ELF-1 (cell line): ENCODE data around the gene PTCD1.

Experiments
- DNase-seq: peaks from one replicate; pipeline ENCODE4 v3.0.0-alpha.2; 2016; ENCODE audit warnings: low read depth, low spot score

Gene PTCD1

GRCh38 chr7:99371376-99371920, 67.2 kb downstream of the PTCD1 start:
- DNase-seq: no peak

GRCh38 chr7:99369767-99370391, 68.7 kb downstream of the PTCD1 start:
- DNase-seq: no peak

GRCh38 chr7:99368750-99369389, 69.7 kb downstream of the PTCD1 start:
- no peak for DNase-seq
